Kidney epithelial cell (primary cell): ENCODE data around the gene CFAP161. TPM values are rescaled to one million over a fixed set of nuclear protein-coding genes. Genes with fewer than 3 reads are reported as not detected.

Experiments used
- DNase-seq: peaks from one replicate; pipeline ENCODE4 v3.0.0-alpha.2; 2010; ENCODE audit warnings: low read depth
- H3K27me3 ChIP-seq: 2 replicates; pipeline ENCODE4 v1.6.0; 2011; ENCODE audit warnings: low read length; ENCODE audit not compliant: control insufficient read depth, insufficient read depth
- H3K36me3 ChIP-seq: 2 replicates; pipeline ENCODE4 v1.5.1; 2011; ENCODE audit warnings: low read length; ENCODE audit not compliant: control insufficient read depth, insufficient read depth
- H3K4me3 ChIP-seq: 2 replicates; pipeline ENCODE4 v1.5.1; 2011; ENCODE audit warnings: low read depth, mild to moderate bottlenecking, control low read depth, low read length
- total RNA-seq: library from RNA; depleted of rRNA; stranded (reverse); fragments of >200 nt; gene quantifications from 2 replicates; pipeline ENCODE4 v1.2.3, GENCODE V29; 2015
- TF ChIP-seq, protein P1 (sequence below): IDR thresholded peaks from 2 replicates; pipeline ENCODE4 v1.5.1; 2011; ENCODE audit warnings: mild to moderate bottlenecking, moderate library complexity, low read length, control low read depth, inconsistent platforms; ENCODE audit not compliant: insufficient read depth, poor library complexity, severe bottlenecking

The CFAP161 gene
- total RNA-seq, 1 donor from 2014 or later = not detected

DNA sequence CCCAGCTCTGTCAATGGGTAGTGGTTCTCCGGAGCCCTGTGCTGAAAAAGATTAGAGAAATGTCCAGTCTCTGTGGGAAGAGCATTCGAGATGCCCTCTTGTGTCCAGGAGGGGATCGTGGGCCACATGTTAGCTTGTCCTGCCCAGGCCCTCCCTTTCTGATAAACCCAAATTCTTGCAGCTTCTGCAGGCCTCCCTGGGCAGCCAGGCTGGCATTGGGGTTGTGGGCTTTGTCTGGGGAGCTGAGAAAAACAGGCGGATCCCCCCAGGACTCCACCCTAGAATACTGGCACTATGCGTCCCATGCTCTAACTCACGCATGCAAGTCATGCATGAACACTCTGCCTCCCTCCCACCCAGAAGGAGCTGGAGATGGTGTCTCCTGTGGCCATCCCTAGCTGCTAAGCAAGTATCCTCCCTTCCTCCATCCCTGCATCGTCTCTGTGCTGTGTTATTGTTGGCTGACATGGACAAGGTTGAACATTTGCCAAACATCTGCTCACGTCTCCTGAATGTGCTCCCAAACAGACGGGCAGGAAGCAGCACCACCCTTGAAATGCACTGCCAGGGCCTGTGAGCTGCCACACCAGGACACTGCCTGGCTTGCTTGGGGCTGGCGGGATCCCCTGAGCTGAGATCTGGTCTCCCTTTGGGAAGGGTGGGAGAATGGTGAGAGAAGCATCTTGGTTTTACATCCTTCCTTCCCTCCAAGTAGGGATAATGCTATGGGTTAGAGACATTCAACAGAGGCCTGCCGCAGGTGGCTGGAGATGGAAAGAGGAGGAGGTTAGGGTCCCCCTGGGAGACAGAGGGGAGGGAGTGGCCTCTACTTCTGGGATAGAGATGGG, 26.5 kb downstream of the CFAP161 start:
- TF ChIP-seq, protein P1, sequence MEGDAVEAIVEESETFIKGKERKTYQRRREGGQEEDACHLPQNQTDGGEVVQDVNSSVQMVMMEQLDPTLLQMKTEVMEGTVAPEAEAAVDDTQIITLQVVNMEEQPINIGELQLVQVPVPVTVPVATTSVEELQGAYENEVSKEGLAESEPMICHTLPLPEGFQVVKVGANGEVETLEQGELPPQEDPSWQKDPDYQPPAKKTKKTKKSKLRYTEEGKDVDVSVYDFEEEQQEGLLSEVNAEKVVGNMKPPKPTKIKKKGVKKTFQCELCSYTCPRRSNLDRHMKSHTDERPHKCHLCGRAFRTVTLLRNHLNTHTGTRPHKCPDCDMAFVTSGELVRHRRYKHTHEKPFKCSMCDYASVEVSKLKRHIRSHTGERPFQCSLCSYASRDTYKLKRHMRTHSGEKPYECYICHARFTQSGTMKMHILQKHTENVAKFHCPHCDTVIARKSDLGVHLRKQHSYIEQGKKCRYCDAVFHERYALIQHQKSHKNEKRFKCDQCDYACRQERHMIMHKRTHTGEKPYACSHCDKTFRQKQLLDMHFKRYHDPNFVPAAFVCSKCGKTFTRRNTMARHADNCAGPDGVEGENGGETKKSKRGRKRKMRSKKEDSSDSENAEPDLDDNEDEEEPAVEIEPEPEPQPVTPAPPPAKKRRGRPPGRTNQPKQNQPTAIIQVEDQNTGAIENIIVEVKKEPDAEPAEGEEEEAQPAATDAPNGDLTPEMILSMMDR = no peak
- H3K27me3 ChIP-seq = no peaks in the 10 kb centered on the region
- H3K36me3 ChIP-seq = no peaks in the 10 kb centered on the region
- no peak overlapping the region for H3K4me3 ChIP-seq
- DNase-seq = no peak

DNA sequence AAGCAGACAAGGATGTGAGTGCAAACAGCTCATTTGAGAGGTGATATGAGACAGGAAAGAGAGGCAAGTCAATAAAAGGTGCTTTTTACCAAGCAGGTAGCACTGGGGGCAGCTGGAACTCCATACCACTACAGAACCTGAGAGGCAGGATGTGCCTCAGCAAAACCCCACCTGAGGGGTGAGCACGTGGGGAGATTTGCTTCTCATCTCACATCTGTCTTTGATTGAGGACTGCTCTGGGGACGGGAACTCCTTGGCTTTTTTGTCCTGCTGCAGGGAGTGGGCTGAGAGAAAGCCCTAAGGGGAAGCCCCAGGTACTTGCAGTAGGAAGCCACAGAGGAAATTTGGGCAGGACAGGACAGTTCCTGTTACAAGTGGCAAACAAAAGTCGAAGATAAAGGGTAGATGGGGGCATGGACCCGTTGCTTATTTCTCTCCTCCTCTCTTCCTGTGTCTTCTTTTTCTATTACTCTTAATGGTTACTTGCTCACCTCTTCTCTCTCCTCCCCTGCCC, 27.1 kb downstream of the CFAP161 start:
- no peaks in the 10 kb centered on the region for H3K27me3 ChIP-seq
- DNase-seq = no peak

DNA sequence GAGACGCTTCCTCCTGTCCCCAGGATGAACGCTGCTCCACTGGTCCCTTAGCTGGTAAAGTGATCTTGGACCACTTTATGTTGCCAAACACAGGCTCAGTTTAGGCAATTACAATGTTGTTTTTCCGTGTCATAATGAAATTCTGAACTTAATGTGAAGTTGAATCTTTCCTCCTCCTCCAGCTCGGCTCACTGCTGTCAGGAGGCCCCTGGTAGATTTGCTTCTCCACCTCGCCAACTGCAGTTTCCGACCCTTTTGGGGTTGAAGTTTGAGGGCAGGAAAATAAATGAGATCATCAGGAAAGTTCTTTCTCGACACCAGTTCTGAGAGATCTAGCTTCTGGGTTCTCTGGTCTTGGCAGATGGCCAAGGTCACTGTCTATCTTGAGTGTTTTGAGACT, 27.8 kb downstream of the CFAP161 start:
- Histone ChIP-seq H3K27me3 (no peaks in the 10 kb centered on the region), H3K4me3 (no peak overlapping the region), H3K36me3 (no peaks in the 10 kb centered on the region)
- TF ChIP-seq, protein P1 = no peak
- DNase-seq = no peak

More for the DNA sequence above, 27.1 kb downstream of the CFAP161 start:
- no peaks in the 10 kb centered on the region for H3K36me3 ChIP-seq
- no peak overlapping the region for H3K4me3 ChIP-seq
- TF ChIP-seq, protein P1 = no peak

DNA sequence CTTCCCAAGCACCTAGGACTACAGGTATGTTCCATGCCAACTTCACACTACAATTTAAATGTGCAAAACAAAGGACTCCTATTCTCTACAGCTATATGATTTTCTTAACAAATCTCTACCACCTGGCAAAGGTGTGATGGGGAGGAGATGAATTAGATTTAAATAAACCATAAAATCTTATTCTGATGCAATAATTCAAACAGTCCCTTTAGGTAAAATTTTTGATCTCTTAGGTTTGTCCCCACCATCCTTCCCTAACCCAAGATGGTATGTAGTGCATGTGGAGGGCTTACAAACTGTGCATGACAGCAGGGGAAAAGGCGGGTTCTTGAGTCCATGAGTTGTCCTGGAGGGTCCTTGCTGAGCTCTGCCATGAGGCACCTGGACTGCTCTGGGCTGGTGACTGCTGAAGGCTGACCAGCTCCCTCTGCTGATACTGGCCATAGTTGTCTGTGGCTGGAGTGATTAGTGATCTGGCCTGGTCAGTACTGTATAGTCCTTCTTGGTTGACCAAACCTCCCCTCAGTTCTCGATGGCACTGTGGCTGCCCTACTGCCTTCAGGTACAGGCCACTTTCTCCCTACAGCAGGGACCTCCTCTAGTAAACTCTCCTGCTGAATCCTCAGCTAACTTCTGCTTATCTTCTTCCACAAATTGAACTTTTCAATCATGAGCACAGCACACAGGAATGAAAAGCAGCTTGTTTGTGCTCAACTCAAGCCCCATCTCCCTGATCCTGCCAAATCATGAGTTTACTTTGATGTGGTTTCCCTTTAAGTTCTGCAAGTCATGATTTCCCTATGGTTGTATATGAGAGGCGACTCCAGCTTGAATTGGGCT, 30.1 kb downstream of the CFAP161 start:
- TF ChIP-seq, protein P1 = no peak
- no peaks in the 10 kb centered on the region for H3K36me3 ChIP-seq
- DNase-seq = no peak
- H3K27me3 ChIP-seq = no peaks in the 10 kb centered on the region
- no peak overlapping the region for H3K4me3 ChIP-seq

DNA sequence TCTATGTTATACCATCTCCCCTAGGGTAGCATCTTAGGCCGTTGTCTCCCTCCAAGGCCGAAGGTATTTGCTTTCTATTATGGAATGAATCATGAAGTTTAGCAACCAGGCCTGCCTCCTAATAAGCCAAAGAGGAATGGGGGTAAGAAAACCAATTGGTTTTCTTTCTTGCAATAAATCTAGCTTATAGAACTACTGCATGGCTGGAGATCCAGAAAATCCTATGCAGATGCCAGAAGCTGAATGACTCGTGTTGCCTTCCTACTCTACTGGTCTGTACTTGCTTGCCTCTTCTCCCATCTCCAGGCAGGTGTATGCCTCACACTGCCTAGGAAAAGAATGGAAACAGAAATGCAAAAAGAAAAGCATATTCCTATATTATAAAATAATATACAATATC, 31.5 kb downstream of the CFAP161 start:
- Histone ChIP-seq H3K4me3 (no peak overlapping the region), H3K36me3 (no peaks in the 10 kb centered on the region), H3K27me3 (no peaks in the 10 kb centered on the region)
- TF ChIP-seq, protein P1 = no peak
- DNase-seq = no peak
